ENCODE results near the gene PDIA2. TPM values are rescaled to one million over a fixed set of nuclear protein-coding genes. Genes with fewer than 3 reads are reported as not detected.
"Not testable (repeated sequence)": the region's sequence is repeated elsewhere in the genome, so short reads cannot be mapped to it uniquely, and the experiment has no call there.

The PDIA2 gene, protein sequence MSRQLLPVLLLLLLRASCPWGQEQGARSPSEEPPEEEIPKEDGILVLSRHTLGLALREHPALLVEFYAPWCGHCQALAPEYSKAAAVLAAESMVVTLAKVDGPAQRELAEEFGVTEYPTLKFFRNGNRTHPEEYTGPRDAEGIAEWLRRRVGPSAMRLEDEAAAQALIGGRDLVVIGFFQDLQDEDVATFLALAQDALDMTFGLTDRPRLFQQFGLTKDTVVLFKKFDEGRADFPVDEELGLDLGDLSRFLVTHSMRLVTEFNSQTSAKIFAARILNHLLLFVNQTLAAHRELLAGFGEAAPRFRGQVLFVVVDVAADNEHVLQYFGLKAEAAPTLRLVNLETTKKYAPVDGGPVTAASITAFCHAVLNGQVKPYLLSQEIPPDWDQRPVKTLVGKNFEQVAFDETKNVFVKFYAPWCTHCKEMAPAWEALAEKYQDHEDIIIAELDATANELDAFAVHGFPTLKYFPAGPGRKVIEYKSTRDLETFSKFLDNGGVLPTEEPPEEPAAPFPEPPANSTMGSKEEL
- 0.77 TPM for polyA plus RNA-seq (ENCODE audit: insufficient read length)

DNA sequence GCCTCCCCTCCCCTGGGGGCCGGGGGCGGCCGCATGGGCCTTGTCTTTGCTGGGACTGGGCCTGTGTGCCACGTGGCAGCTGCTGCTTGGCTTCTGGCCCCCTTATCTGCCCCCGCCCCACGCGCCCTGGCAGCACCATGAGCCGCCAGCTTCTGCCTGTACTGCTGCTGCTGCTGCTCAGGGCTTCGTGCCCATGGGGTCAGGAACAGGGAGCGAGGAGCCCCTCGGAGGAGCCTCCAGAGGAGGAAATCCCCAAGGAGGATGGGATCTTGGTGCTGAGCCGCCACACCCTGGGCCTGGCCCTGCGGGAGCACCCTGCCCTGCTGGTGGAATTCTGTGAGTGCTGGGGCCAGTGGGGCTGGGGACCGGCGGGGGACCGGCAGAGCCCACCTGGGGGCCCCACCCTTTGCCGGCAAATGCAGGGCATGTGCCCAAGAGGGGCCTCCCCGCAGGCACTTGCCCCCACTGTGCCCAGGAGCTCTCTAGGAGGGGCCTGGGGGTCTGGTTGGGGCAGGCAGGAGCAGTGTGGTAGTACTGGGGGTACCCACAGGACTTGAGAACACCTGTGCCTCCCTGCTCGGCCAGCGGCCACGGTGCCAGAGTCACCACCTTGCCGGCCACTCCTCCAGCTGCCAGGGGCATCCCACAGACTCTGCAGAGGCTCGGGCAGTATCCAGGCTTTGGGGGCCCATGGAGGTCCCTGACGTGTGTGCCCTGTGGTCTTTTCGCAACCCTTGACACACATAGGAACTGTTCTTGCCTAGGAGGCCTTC lies at the start of gene PDIA2:
Gene PDIA2 (plus strand): TSS at position 132 of the 773 bp plus-strand sequence. CDS start 6 bp downstream, at position 138.
- DNase-seq = no peak

DNA sequence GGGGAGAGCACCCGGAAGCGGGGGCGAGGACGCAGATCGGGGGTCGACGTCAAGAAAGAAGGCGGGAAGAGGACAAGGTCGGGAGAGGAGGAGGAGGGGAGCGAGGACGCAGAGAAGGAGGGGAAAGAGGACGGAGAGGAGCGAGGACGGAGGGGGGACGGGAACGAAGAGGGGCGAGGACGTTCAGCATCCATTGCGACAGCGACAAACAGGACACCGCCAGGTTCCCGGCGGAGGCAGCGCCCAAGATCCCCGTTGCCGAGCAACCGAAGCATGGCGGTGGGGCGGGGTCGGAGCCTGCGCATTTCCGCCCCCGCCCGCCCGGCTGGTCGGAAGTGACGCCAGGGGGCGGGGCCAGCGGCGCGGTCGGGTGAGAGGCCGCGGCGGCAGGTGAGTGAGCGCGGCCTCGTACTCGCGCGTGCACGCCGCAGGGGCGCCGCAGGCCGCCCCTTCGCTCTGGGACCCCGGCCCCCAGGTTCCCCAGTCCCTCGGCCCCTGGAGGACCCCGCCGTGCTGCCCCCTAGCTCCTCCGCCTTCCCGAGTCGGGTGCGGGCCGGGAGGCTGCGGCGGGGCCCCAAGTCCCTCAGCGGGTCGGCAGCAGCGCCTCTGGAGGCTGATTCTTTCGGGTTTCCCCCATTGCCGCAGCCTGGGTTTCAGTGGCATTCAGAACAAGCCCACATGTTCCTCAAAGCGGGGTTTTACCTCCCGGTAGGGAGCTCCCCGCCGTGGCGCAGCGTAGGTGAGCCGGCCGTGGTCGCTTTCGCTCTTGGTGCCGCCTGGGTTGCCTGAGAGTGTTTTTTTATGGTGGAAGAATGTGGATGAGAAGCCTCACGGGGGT lies 48.3 kb upstream of the PDIA2 start, which contains the start of gene FAM234A:
Gene FAM234A (plus strand): TSS at position 354 of the 838 bp plus-strand sequence. CDS start 19,593 bp downstream, outside the sequence.
- peak; percentile 95 for DNase-seq

DNA sequence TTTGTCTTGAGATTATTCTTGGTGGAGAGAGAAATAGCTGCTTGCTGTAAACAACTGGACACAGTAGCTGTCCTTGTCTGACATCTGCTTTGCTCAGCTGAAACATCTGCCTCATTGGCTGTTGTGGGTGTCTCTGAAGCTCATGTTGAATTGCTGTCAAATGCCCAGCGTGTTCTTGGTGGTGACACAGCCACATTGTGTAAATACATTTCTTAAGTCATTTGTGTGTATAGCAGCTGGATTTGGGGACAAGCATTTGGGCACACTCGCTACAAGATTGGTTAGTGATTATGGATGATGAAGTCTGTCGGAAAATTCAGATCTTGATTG lies 43.1 kb upstream of the PDIA2 start:
- no peak for DNase-seq

DNA sequence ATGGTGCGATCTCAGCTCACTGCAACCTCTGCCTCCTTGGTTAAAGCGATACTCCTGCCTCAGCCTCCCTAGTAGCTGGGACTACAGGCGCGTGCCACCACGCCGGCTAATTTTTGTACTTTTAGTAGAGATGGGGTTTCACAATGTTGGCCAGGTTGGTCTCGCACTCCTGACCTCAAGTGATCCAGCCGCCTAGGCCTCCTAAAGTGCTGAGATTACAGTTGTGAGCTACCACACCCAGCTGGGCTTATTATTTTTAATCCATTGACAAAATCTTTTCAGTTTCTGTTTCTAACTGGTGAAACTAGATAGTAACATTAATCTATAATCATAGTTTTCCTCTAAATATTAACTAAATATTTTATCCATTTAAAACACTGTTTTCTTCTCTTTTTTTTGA lies 42.4 kb upstream of the PDIA2 start:
- no peak for DNase-seq

DNA sequence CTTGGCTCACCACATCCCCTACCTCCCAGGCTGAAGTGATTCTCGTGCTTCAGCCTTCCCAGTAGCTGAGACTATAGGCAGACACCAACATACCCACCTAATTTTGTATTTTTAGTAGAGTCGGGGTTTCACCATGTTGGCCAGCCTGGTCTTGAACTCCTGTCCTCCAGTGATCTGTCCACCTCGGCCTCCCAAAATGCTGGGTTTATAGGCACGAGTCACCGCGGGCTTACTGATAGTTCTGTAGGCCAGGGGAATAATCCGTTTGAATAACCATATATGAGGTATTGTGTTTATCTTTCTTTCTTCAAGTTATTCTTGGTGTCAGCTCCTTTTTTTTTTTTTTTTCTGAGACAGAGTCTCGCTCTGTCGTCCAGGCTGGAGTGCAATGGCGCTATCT lies 40.7 kb upstream of the PDIA2 start:
- DNase-seq = no peak

DNA sequence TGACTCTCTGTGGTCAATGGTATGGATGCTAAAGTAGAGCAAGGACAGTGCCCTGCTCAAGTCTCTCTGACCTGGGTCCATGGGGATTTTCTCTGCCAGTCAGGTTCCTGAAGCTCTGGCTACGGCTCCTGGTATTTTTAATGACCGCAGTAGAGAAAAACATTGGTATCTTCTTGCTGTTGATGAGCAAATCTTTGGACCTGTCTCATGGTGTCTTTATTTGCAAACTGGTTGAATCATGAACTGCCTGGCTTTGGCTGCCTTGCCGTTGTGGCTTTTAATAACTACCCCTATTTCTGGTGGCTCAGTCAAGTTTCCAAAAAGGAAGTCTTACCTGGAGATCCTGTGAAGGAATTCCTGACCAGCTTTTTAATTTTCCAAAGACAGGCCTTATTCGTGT lies 39.6 kb upstream of the PDIA2 start:
- no peak for DNase-seq

DNA sequence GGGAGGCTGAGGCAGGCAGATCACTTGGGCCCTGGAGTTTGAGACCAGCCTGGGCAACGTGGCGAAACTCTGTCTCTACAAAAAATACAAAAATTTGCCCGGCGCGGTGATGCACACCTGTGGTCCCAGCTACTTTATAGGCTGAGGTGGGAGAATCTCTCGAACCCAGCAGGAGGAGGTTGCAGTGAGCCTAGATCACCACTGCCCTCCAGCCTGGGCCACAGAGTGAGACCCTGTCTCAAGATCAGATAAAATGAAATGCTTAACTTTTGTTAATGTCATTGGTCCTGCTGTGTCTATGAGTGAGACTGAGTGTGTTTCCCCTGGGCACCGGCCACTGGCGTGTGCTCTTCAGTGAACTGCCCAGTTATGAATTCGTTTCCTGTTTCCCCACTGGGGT lies 37.9 kb upstream of the PDIA2 start:
- DNase-seq = no peak

DNA sequence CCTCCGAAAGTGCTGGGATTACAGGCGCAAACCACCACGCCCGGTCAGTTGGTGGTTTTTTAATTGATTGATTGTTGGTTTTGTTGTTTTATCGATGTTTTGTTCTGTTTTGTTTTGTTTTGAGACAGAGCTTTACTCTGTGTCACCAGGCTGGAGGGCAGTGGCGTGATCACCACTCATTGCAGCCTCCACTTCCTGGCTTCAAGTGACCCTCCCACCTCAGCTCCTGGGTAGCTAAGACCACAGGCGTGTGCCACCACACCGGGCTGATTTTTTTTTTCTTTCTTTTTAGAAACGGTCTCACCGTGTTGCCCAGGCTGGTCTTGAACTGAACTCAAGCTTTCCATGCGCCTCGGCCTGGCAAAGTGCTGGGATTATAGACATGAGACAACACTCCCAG lies 35.9 kb upstream of the PDIA2 start:
- no peak for DNase-seq

DNA sequence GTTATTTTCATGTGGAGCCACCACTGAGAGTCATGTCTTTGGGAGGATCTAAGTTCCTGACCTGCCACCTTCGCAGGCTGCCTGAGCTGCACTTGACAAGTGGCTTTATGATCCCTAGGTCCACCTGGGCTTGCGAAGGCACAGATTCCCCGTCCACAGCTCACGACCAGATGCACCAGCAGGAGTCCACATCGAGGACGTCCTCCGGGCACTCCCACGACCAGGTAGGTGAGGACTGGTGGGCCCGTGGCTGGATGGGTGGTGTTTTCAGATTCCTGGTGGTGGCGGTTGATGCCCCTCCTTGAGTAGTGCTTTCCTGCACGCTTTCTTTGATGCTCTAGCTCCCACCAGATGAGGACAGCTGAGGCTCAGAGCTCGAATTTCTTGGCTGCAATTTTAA lies 33.5 kb upstream of the PDIA2 start:
- DNase-seq = no peak

DNA sequence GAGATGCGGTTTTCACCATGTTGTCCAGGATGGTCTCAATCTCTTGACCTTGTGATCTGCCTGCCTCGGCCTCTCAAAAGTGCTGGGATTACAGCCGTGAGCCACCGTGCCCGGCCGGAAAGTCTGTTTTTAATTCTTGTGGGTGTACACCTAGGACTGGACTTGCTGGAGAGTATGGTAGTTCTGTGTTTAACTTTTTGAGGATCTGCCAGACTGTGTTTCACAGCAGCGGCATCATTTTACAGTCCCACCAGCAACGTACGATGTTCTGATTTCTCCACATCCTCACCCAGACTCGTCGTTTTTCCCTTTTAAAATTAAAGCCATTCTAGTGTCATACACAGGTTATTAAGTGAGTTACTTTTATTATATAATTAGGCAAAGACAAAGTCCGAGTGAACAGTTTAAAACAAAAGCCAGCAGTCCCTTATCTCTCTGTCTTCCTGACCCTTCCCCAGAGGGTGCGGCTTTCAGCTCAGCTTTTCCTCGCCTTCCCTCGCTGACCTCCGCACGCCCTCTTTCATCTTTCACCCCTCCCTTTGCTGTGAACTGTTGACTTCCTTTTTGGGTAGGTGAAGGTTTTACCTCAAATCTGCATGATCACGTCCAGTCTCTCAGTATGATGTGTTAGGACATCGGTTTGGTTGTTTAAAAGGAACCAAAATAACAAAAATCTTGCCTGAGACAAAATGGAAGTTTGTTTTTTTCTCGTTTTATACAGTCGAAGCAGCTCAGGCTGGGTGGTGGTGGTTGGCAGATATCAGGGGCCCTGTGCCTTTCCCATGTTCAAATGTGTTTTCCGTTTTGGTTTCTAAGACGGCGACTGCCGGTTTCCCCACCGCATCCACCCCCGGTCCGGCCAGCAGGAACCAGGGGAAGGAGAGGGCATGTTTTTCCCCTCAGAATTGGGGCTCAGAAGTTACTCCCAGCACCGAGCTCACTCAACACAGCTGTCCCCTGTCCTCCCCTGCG lies 30.3 kb upstream of the PDIA2 start:
- DNase-seq = no peak

DNA sequence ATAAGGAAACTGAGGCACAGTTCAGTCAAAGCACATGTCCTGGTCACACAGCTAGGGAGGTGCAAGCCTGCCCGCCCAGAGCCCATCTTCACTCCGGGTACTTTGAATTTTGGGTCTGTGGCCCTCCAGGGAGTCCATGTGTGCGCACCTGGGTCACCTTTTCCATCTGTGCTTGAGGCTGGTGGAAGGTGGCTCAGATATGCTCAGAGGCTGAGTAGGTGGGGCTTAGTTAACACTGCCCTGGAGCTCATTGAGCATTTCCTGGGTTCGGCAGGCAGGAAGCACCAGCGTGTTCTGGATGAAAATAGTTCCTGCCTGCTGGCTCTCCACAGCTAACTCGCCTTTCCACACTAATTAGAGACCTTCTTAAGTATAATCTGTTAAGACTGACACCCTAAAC lies 29.1 kb upstream of the PDIA2 start:
- DNase-seq = no peak

DNA sequence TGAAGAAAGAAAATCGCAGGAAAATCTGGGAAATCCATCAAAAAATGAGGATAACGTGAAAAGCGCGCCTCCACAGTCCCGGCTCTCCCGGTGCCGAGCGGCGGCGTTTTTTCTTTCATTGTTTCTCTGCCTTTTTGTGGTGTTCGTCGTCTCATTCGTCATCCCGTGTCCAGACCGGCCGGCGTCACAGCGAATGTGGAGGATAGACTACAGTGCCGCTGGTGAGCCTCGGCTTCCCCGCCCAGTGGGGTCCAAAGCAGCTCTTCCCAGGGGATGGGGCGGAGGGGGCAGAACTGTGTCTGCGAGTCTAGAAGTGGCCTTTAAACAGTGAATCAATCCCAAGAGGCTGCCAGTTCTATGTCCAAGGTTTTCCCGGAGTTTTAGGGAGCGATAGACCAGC lies 28.5 kb upstream of the PDIA2 start:
- DNase-seq = no peak

DNA sequence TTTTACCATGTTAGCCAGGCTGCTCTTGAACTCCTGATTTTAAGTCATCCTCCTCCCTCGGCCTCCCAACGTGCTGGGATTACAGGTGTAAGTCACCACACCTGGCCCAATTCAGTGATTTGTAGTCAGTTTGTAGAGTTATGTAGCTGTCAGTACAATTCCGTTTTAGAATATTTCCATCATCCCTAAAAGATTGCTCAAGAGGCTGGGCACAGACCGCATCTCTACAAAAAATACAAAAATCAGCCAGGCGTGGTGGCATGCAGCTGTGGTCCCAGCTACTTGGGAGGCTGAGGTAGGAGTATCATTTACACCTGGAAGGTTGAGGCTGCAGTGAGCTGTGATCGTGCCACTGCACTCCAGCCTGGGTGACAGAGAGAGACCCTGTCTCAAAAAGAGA lies 27.8 kb upstream of the PDIA2 start:
- DNase-seq = no peak

DNA sequence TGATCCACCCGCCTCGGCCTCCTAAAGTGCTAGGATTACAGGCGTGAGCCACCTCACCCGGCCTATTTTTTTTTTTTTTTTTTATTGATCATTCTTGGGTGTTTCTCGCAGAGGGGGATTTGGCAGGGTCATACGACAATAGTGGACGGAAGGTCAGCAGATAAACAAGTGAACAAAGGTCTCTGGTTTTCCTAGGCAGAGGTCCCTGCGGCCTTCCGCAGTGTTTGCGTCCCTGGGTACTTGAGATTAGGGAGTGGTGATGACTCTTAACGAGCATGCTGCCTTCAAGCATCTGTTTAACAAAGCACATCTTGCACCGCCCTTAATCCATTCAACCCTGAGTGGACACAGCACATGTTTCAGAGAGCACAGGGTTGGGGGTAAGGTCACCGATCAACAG lies 24.9 kb upstream of the PDIA2 start:
- not testable (repeated sequence) for DNase-seq

DNA sequence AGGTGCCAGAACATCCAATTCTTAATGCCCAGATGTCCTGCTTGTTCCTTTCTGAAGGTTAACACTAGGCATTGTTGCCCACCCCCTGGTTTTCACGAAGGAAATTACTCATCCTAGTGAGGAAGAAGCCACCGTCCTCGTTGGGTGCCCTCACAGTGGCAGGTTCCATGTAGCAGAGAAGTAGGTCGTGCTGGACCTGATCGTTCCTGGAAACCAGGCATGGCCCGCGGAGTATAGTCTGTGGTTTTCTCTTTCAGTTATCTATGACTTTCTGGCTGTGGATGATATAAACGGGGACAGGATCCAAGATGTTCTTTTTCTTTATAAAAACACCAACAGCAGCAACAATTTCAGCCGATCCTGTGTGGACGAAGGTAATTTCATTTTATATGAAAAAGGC lies 23.7 kb upstream of the PDIA2 start:
- no peak for DNase-seq

DNA sequence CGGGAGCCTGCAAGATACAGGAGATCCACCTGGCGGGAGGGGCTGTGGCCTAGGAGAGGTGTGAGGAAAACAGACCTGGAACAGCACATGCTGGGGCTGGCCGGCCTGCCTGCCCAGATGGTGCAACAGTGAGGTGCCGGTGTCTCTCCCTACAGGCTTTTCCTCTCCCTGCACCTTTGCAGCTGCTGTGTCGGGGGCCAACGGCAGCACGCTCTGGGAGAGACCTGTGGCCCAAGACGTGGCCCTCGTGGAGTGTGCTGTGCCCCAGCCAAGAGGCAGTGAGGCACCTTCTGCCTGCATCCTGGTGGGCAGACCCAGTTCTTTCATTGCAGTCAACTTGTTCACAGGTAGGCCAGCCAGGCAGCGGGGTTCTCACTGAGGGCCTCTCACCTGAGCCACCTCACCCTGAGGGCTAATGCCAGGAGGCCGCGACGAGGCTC lies 23.1 kb upstream of the PDIA2 start:
- no peak for DNase-seq

DNA sequence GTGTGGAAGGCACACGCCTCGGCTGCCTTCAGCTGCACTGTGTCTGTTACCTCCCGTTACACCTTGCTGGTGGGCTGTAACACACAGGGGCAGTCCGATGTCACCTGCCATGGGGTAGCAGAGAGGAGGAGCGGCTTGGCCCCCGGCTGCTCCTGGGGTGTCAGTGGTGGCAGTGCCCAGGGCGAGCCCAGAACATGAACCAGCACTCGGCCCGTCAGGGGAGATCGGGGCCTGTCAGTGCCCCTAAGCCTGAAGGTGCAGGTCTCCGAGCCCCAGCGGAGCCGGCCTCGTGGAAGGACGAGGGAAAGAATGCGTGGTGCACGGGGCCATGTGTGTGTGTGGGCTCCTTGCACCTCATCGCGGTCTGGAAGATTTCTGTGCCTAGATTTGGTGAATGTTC lies 22.6 kb upstream of the PDIA2 start:
- no peak for DNase-seq

DNA sequence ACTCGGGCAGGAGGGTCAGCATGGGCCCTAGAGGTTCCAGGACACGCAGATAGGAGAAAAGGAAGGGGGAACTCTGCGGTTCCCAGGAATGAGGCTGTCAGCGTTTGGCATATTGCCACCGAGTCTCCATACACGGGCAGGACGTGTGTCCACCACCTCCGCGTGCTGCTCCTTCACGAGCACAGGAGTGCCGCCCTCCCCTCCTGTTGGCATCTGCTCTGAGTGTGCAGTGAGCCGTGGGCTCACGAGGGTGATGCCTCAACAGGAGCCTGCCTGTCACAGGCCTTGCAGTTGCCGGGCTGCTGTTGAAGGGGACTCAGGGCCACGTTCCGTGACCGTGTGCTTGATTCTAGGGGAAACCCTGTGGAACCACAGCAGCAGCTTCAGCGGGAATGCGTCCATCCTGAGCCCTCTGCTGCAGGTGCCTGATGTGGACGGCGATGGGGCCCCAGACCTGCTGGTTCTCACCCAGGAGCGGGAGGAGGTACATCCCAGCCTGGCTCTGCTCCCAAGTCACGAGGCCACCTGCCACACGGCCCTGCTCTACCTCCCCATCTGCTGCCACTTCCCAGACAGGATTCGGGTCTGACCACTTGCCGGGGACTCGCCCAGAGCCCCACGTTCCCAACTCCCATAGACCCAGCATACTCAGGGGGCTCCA lies 21.8 kb upstream of the PDIA2 start:
- DNase-seq = no peak

DNA sequence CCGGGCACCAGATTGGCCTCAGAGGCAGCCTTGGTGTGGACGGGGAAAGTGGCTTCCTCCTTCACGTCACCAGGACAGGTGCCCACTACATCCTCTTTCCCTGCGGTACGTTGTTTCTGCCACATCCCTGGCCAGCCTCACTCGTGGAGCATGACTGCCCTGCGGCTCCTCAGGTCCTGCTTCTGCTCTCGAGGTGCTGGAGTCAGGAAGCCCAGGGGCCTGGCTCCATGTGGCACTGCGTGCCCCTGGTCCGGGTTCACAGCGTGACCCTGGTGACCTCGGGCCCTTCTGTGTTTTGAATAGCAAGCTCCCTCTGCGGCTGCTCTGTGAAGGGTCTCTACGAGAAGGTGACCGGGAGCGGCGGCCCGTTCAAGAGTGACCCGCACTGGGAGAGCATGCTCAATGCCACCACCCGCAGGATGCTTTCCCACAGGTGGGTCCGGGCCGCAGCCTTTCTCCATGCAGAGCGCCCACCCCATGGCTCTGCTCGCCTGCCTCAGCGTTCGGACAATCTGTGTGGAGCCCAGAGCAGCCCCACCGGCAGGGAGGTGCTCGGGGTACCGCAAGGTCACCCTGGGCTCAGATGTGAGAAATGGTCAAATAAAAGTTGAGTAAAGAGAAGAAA lies 20.7 kb upstream of the PDIA2 start:
- no peak for DNase-seq

DNA sequence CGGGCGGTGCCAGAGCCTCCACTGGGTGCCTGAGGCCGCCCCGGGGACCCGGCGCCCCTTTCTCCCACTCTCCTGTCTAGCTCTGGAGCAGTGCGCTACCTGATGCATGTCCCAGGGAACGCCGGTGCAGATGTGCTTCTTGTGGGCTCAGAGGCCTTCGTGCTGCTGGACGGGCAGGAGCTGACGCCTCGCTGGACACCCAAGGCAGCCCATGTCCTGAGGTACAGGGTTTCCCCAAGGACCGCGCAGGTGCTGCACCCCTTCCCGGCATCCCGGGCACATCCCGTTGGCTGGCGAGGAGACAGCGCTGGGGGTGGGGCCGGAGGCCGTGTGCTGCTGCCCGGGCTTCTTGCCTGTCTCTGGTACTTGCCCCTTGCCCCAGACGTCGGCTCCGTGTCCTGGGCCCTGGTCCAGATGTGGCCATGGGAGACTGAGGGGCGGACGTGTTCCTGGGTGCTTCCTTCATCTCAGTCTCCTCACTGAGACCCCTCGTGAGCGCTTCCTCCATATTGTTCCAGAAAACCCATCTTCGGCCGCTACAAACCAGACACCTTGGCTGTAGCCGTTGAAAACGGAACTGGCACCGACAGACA lies 19.7 kb upstream of the PDIA2 start:
- no peak for DNase-seq
